A549 treated with Hydrocortisone at 1 μM for 4 hours (cell line): ENCODE results near the gene SMIM8. TPM values are rescaled to one million over a fixed set of nuclear protein-coding genes. Genes with fewer than 3 reads are reported as not detected.

Experiments used
- total RNA-seq: library from RNA; stranded (reverse); fragments of 200-300 nt; extraction: Qiagen RNA extraction; gene quantifications from 5 replicates; pipeline ENCODE4 v1.2.3, GENCODE V29; 2022

SMIM8 gene
- 2.0 to 3.7 TPM (median 3.1 TPM) in 5 replicates for total RNA-seq

GRCh38 chr6:87322304-87323212 is at the start of gene SMIM8:
Gene SMIM8, plus strand, starts transcription at chr6:87322588. Its CDS starts 14,444 bp downstream, at chr6:87337032.

GRCh38 chr6:87344731-87345130 is 22.3 kb downstream of the SMIM8 start, which contains the start of gene C6orf163:
Gene C6orf163, plus strand, starts transcription at chr6:87344813. Its CDS starts 287 bp downstream, at chr6:87345100.

Other genes with a start within 250 kb of the SMIM8 start
- 0.24 to 0.59 TPM (median 0.39 TPM) in 5 replicates for gene CGA, start 227.5 kb upstream of the SMIM8 start, total RNA-seq
- 1.9 to 4.7 TPM (median 2.8 TPM) in 5 replicates for gene ZNF292, start 167.0 kb upstream of the SMIM8 start, total RNA-seq
- not detected in 5 replicates for gene GJB7, start 6.7 kb downstream of the SMIM8 start, total RNA-seq
- 0.07 to 0.28 TPM (median 0.14 TPM) in 5 replicates for gene C6orf163, start 22.2 kb downstream of the SMIM8 start, total RNA-seq
- gene CFAP206, start 85.4 kb downstream of the SMIM8 start, total RNA-seq = 0.06 to 0.79 TPM (median 0.47 TPM) in 5 replicates
- gene SLC35A1, start 150.4 kb downstream of the SMIM8 start, total RNA-seq = 8.3 to 10.7 TPM (median 9.0 TPM) in 5 replicates